Measurements from ENCODE around the gene TYMP. TPM values are rescaled to one million over a fixed set of nuclear protein-coding genes. Genes with fewer than 3 reads are reported as not detected.

The TYMP gene
- total and polyA plus RNA-seq, 2 of the 4 experiments (the other 2 are of a cell fraction) = 0.18 to 0.74 TPM

GRCh38 chr22:50520826-50521453 is 8.9 kb downstream of the TYMP start:
- dilution Hi-C loops (cut with HindIII; ENCODE audit: low sequenced_read_pairs, unreplicated experiment) (no loop called here), in situ Hi-C loops (cut with MboI; ENCODE audit: low sequenced_read_pairs) (no loop called here), intact Hi-C loops (cut with micrococcal nuclease) (no loop called here)
- WGBS, 2 experiments (ENCODE audit: extremely low coverage in 2 of 2, insufficient read length in 1 of 2) = 90% methylated on average over 4 of the region's 13 CpGs; no CpG with 5 or more reads in 1 of the 2 experiments
- no peak overlapping the region for H4K8ac ChIP-seq (ENCODE audit: low read depth in 2 of 2, low read length in 2 of 2)
- no peak overlapping the region for H3K14ac ChIP-seq (replicated peaks; ENCODE audit: low read depth, low read length)
- ATAC-seq (ENCODE audit: low read depth) (no peak), DNase-seq (no peak)
- no peaks in the 10 kb centered on the region for H3K27me3 ChIP-seq (ENCODE audit: control insufficient read depth, insufficient read depth, low read length)
- no peak overlapping the region for H3K27ac ChIP-seq (ENCODE audit: insufficient read depth, low read length)
- no peak overlapping the region for H2BK120ac ChIP-seq (ENCODE audit: low read depth, low read length)
- H3K9me1 ChIP-seq (ENCODE audit: insufficient read depth, low read length) = peaks cover 2% of the 10 kb centered on the region; the same call in 1 of the 2 replicates
- H4K91ac ChIP-seq (ENCODE audit: insufficient read depth, low read depth, low read length) = no peak overlapping the region
- H3K4me1 ChIP-seq (ENCODE audit: control insufficient read depth, insufficient read depth, low read length) = peaks cover 5% of the 10 kb centered on the region
- TF ChIP-seq RAD21 (IDR thresholded peaks at IDR 0.05; ENCODE audit: low read length) (no peak), CHD1 (IDR thresholded peaks at IDR 0.05; ENCODE audit: low read depth, low read length) (no peak), SMC3 (IDR thresholded peaks at IDR 0.05; ENCODE audit: low read depth, low read length) (no peak), MAZ (IDR thresholded peaks at IDR 0.05; ENCODE audit: borderline replicate concordance, low read depth, low read length) (no peak), CEBPB (IDR thresholded peaks at IDR 0.05; ENCODE audit: low read depth, low read length) (no peak), ELK1 (IDR thresholded peaks at IDR 0.05; ENCODE audit: borderline replicate concordance, low read depth, low read length) (no peak), BHLHE40 (IDR thresholded peaks at IDR 0.05; ENCODE audit: low read depth, low read length) (no peak), POLR2A (IDR thresholded peaks at IDR 0.05; ENCODE audit: low read depth, low read length) (no peak), MXI1 (IDR thresholded peaks at IDR 0.05; ENCODE audit: borderline replicate concordance, low read depth, low read length) (no peak)
- ChIA-PET CTCF (interaction anchor here (0.5 kb wide), 1 partner anchor 63 kb away, joined by 4 read pairs; no protein-coding TSS in a partner anchor), POLR2A (ENCODE audit: unreplicated experiment) (no interaction called here)
- H3K4me3 ChIP-seq (ENCODE audit: insufficient read depth, low read depth, low read length) = no peak overlapping the region
- H2AK9ac ChIP-seq (replicated peaks; ENCODE audit: low read depth, low read length, poor library complexity) = no peak overlapping the region
- H3K56ac ChIP-seq (ENCODE audit: extremely low read depth, insufficient read depth, low read length) = no peak overlapping the region
- H2BK15ac ChIP-seq (ENCODE audit: low read depth, low read length) = no peak overlapping the region
- no peak overlapping the region for H3K18ac ChIP-seq (ENCODE audit: low read depth, low read length)
- H4K20me1 ChIP-seq (ENCODE audit: insufficient read depth, low read length) = peaks cover 19% of the 10 kb centered on the region
- H3K4ac ChIP-seq (ENCODE audit: low read depth, low read length) = no peak overlapping the region
- H3K9ac ChIP-seq (ENCODE audit: low read depth, low read length) = no peak overlapping the region
- no TSS peak for BruUV-seq (replicated peaks)
- H2BK20ac ChIP-seq (ENCODE audit: low read depth, low read length) = no peak overlapping the region
- no peak overlapping the region for H3K4me2 ChIP-seq (ENCODE audit: low read depth, low read length)
- no peak overlapping the region for H3K23ac ChIP-seq (ENCODE audit: low read depth, low read length)
- H3K36me3 ChIP-seq (ENCODE audit: control insufficient read depth, insufficient read depth, low read length) = peaks cover 48% of the 10 kb centered on the region
- H3K9me3 ChIP-seq (ENCODE audit: control insufficient read depth, insufficient read depth, low read length) = no peaks in the 10 kb centered on the region
- no peak overlapping the region for H4K5ac ChIP-seq (ENCODE audit: low read depth, low read length)
- no peak overlapping the region for H2BK5ac ChIP-seq (ENCODE audit: low read depth, low read length, poor library complexity, severe bottlenecking)
- H2AFZ ChIP-seq (replicated peaks; ENCODE audit: low read length, poor library complexity) = no peak overlapping the region
- H2AK5ac ChIP-seq (ENCODE audit: low read depth, low read length) = no peak overlapping the region
- H3K79me1 ChIP-seq (ENCODE audit: low read depth in 1 of 2, low read length in 2 of 2) = peaks cover 15 to 46% of the 10 kb centered on the region in 2 experiments
